ENCODE results near the gene ABHD12.

GRCh38 chr20:25389858-25390537 lies 637 bp downstream of the ABHD12 start:
- TF ChIP-seq, protein P1, sequence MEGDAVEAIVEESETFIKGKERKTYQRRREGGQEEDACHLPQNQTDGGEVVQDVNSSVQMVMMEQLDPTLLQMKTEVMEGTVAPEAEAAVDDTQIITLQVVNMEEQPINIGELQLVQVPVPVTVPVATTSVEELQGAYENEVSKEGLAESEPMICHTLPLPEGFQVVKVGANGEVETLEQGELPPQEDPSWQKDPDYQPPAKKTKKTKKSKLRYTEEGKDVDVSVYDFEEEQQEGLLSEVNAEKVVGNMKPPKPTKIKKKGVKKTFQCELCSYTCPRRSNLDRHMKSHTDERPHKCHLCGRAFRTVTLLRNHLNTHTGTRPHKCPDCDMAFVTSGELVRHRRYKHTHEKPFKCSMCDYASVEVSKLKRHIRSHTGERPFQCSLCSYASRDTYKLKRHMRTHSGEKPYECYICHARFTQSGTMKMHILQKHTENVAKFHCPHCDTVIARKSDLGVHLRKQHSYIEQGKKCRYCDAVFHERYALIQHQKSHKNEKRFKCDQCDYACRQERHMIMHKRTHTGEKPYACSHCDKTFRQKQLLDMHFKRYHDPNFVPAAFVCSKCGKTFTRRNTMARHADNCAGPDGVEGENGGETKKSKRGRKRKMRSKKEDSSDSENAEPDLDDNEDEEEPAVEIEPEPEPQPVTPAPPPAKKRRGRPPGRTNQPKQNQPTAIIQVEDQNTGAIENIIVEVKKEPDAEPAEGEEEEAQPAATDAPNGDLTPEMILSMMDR (IDR thresholded peaks at IDR 0.05) = no peak
- TF ChIP-seq POLR2A (IDR thresholded peaks at IDR 0.05) = no peak

All from heart left ventricle (tissue), 13 donors.